ENCODE results near the gene MSI2.
A peak's percentile ranks its signal among the peaks of the same experiment; 100 is the strongest.

The MSI2 gene

GRCh38 chr17:57655553-57655952 lies 399.2 kb downstream of the MSI2 start:
- no peak for DNase-seq

GRCh38 chr17:57657211-57657610 lies 400.9 kb downstream of the MSI2 start:
- DNase-seq = no peak

- DNase-seq = no peak
Observed at GRCh38 chr17:57662041-57662440, 405.7 kb downstream of the MSI2 start.

GRCh38 chr17:57662644-57663308 lies 406.5 kb downstream of the MSI2 start:
- peak; percentile 97 for DNase-seq

GRCh38 chr17:57663326-57664070 lies 407.2 kb downstream of the MSI2 start:
- no peak for DNase-seq

GRCh38 chr17:57665128-57665527 lies 408.8 kb downstream of the MSI2 start:
- no peak for DNase-seq

- DNase-seq = no peak
Observed at GRCh38 chr17:57665696-57666095, 409.4 kb downstream of the MSI2 start.

GRCh38 chr17:57666201-57666870 lies 410.0 kb downstream of the MSI2 start:
- DNase-seq = no peak

GRCh38 chr17:57666946-57667345 lies 410.6 kb downstream of the MSI2 start:
- no peak for DNase-seq

- no peak for DNase-seq
Observed at GRCh38 chr17:57667461-57667923, 411.2 kb downstream of the MSI2 start.

- DNase-seq = no peak
Observed at GRCh38 chr17:57668332-57668731, 412.0 kb downstream of the MSI2 start.

- DNase-seq = no peak
Observed at GRCh38 chr17:57669671-57670529, 413.6 kb downstream of the MSI2 start.

GRCh38 chr17:57670769-57671569 lies 414.6 kb downstream of the MSI2 start:
- DNase-seq = no peak

GRCh38 chr17:57671667-57672632 lies 415.6 kb downstream of the MSI2 start:
- peak; percentile 14 for DNase-seq

GRCh38 chr17:57672971-57673370 lies 416.6 kb downstream of the MSI2 start:
- DNase-seq = no peak

- DNase-seq = no peak
Observed at GRCh38 chr17:57674894-57675293, 418.6 kb downstream of the MSI2 start.

- no peak for DNase-seq
Observed at GRCh38 chr17:57675427-57676387, 419.4 kb downstream of the MSI2 start.

- no peak for DNase-seq
Observed at GRCh38 chr17:57676543-57676942, 420.2 kb downstream of the MSI2 start.

- DNase-seq = no peak
Observed at GRCh38 chr17:57677301-57677700, 421.0 kb downstream of the MSI2 start.

- no peak for DNase-seq
Observed at GRCh38 chr17:57677858-57678257, 421.5 kb downstream of the MSI2 start.

All from amniotic stem cell (primary cell).